ENCODE measurements around the gene TRIM41.

GRCh38 chr5:181224390-181225229, 1.5 kb downstream of the TRIM41 start:
- TF ChIP-seq POLR2A (IDR thresholded peaks at IDR 0.05): no peak
- TF ChIP-seq CTCF (IDR thresholded peaks at IDR 0.05): no peak
- no peak for TF ChIP-seq EP300 (IDR thresholded peaks at IDR 0.05; ENCODE audit: low read depth)
- no peak for TF ChIP-seq POLR2AphosphoS5 (IDR thresholded peaks at IDR 0.05)

All from transverse colon (tissue), 4 donors.